Measurements from ENCODE around the gene CDC42BPG.

Gene CDC42BPG

GRCh38 chr11:64835616-64836447 lies 8.6 kb downstream of the CDC42BPG start:
- Mint-ChIP-seq H3K27me3 (ENCODE audit: low read depth, poor library complexity) (no peaks in the 10 kb centered on the region), H3K4me1 (no peaks in the 10 kb centered on the region), H3K27ac (no peak overlapping the region), H3K9me3 (no peaks in the 10 kb centered on the region), H3K36me3 (ENCODE audit: low read depth) (no peaks in the 10 kb centered on the region), H3K4me3 (no peak overlapping the region)
- DNase-seq: no peak
- no peak for TF ChIP-seq CTCF (IDR thresholded peaks at IDR 0.05)

DNA sequence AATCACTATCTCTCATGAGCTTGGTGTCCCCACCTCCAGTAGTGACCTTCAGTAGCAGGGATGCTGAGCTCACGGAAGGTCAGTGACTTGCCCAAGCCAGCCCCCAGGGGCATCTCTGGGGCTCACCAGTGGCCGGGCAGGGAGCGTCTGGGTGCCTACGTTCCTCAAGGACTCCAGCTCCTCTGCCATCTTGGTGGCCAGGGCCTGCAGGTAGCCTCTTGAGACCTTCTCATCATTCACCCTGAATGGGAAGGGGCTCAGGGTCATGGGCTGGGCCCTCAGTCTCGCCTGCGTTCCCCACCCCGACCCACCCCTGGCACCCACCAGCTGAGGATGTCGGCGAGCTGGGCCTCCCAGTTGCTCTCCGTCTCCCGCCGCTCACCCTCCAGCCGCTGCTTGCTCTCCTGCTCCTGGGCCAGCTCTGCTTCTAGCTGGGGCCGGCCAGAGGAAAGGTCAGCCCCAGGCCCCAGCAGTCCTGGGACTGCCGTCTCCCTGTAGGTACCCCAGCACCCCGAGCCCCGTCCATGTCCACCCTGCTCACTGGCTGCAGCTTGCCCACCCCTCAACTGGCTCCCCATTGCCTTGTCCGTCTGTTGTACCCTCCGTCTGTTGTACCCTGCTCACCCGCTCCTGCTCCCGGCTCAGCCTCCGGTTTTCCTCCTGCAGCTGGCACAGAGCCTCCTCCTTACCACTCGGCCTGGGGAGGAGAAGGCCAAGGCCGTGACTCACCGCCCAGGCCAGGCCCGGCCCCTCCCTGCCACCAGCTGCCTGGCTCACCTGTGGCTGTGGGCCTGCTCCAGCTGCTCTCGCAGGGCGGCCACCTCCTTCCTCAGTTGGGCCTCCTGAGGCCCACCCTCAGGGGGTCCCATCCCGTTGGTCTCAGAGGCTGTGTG lies 9.5 kb downstream of the CDC42BPG start:
- no peak overlapping the region for H3K27ac Mint-ChIP-seq
- peaks cover 9% of the 10 kb centered on the region for H3K4me1 Mint-ChIP-seq
- H3K9me3 Mint-ChIP-seq: no peaks in the 10 kb centered on the region
- DNase-seq: no peak
- no peak overlapping the region for H3K4me3 Mint-ChIP-seq
- H3K36me3 Mint-ChIP-seq (ENCODE audit: low read depth): no peaks in the 10 kb centered on the region
- no peaks in the 10 kb centered on the region for H3K27me3 Mint-ChIP-seq (ENCODE audit: low read depth, poor library complexity)
- TF ChIP-seq CTCF (IDR thresholded peaks at IDR 0.05): no peak

DNA sequence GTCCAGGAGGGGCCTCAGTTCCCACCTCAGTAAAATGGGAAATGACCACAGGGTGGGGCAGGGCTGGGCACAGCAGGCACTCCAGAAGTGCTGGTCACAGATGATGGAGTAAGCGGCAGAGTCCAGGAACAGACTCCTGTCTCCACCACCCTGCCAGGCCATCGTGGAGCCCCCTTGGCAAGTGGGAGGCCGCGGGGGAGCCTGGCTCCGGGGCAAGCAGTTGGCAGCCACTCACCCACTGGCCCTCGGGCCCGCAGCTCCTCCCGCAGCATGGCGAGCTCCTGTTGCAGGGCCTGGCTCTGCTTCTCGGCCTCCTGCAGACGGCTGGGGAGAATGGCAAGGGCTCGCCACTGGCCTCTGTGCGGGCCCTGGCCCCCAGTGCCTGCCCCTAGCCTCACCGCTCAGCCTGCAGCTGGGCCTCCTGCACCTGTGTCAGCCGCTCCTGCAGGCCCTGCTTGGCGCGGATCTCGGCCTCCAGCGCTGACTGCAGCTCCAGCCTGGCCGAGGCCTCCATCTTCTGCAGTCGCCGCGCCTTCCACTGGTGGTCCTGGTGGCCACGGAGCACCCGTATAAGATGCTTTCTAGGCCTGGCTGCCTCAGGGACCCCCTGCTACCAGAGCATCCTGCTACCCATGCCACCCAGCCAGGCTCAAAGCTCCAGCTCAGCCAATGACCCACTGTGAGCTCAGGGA lies 10.3 kb downstream of the CDC42BPG start:
- DNase-seq: no peak
- Mint-ChIP-seq H3K4me3 (no peak overlapping the region), H3K4me1 (peaks cover 11% of the 10 kb centered on the region), H3K36me3 (ENCODE audit: low read depth) (no peaks in the 10 kb centered on the region), H3K27ac (no peak overlapping the region), H3K27me3 (ENCODE audit: low read depth, poor library complexity) (no peaks in the 10 kb centered on the region), H3K9me3 (no peaks in the 10 kb centered on the region)
- no peak for TF ChIP-seq CTCF (IDR thresholded peaks at IDR 0.05)

DNA sequence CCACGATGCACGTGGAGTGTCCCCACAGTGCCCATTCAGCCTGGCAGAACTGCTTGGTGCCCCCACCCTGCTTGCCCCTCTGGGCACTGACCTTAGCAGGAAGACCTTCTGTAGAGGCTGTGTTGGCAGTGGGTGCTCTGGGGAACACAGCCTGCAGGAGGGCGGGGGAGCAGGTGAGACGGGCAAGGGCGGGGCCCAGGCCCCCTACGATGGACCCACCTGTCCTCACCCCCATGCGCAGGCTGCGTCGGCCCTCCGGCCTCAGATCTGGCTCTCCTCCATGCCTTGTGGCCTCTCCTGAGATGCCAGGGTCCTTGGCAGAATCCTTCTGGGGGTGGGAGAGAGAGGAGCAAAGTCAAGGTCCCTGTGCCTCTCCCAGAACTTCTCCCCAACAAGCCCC lies 10.9 kb downstream of the CDC42BPG start:
- H3K27ac Mint-ChIP-seq: no peak overlapping the region
- H3K9me3 Mint-ChIP-seq: no peaks in the 10 kb centered on the region
- no peak for TF ChIP-seq CTCF (IDR thresholded peaks at IDR 0.05)

GRCh38 chr11:64833198-64833502 lies 11.3 kb downstream of the CDC42BPG start:
- no peak for TF ChIP-seq CTCF (IDR thresholded peaks at IDR 0.05)
- Mint-ChIP-seq H3K4me1 (peaks cover 11% of the 10 kb centered on the region), H3K27me3 (ENCODE audit: low read depth, poor library complexity) (peaks cover 3% of the 10 kb centered on the region), H3K36me3 (ENCODE audit: low read depth) (no peaks in the 10 kb centered on the region), H3K9me3 (no peaks in the 10 kb centered on the region), H3K4me3 (no peak overlapping the region), H3K27ac (peak overlapping the region; percentile 42)
- DNase-seq: no peak

More for the DNA sequence above, 10.9 kb downstream of the CDC42BPG start:
- Mint-ChIP-seq H3K4me1 (peaks cover 11% of the 10 kb centered on the region), H3K27me3 (ENCODE audit: low read depth, poor library complexity) (peaks cover 3% of the 10 kb centered on the region), H3K4me3 (no peak overlapping the region), H3K36me3 (ENCODE audit: low read depth) (no peaks in the 10 kb centered on the region)
- no peak for DNase-seq

All from nephron progenitor cell (in vitro differentiated cells).